B cell (primary cell): ENCODE results near the gene BMAL1. TPM values are rescaled to one million over a fixed set of nuclear protein-coding genes. Genes with fewer than 3 reads are reported as not detected.
"Not testable (repeated sequence)": the region's sequence is repeated elsewhere in the genome, so short reads cannot be mapped to it uniquely, and the experiment has no call there.

Experiments used
- ATAC-seq: fragments of 200-7000 bp; cut with Tn5 transposase; one replicate; pipeline ENCODE4 v1.10.0; 2021; ENCODE audit warnings: low read depth, mild to moderate bottlenecking, moderate number of reproducible peaks, moderate library complexity
- CTCF ChIA-PET: fragments of 350-600 bp; sonication (Branson Sonifier 250); formaldehyde crosslinking; loops from one replicate; lab custom pipeline; 2021; ENCODE audit warnings: antibody characterized with exemption, inconsistent platforms; lab: Charles Lee
- POLR2A ChIA-PET: fragments of 350-600 bp; sonication (Branson Sonifier 250); formaldehyde crosslinking; loops from one replicate; lab custom pipeline; 2021; ENCODE audit warnings: antibody characterized with exemption; lab: Charles Lee
- DNase-seq: peaks from one replicate; pipeline ENCODE4 v3.0.0; 2013
- H2AFZ ChIP-seq: 2 replicates; pipeline ENCODE4 v1.6.1; 2012; ENCODE audit warnings: mild to moderate bottlenecking, low read depth, low read length; ENCODE audit not compliant: insufficient read depth, poor library complexity, severe bottlenecking
- H3K27ac ChIP-seq, 2 donors: 1 replicate in 1 of 2; 2 replicates in 1 of 2; pipeline ENCODE4 v1.5.1; 2012 to 2013; ENCODE audit warnings: low read length in 2 of 2, mild to moderate bottlenecking in 2 of 2, moderate library complexity in 1 of 2
- H3K27me3 ChIP-seq, 4 experiments: fragments of 200-600 bp in 1 of 4; sonication (generic) in 1 of 4; replicated peaks in 1 of 4; 1 replicate in 2 of 4; 2 replicates in 2 of 4; pipeline versions ENCODE4 v1.6.1 to v1.7.0; 2013 to 2016; ENCODE audit warnings: low read length in 3 of 4, mild to moderate bottlenecking in 2 of 4, mixed read lengths in 1 of 4, moderate library complexity in 1 of 4; ENCODE audit not compliant: insufficient read depth in 4 of 4, control insufficient read depth in 3 of 4; ENCODE audit errors: control extremely low read depth in 1 of 4
- H3K36me3 ChIP-seq, 2 experiments: replicated peaks in 1 of 2; 1 replicate in 1 of 2; 2 replicates in 1 of 2; pipeline versions ENCODE4 v1.6.1 to v1.7.1; 2013; ENCODE audit warnings: low read length in 1 of 2; ENCODE audit not compliant: insufficient read depth in 2 of 2, control insufficient read depth in 1 of 2; ENCODE audit errors: control extremely low read depth in 1 of 2, extremely low read depth in 1 of 2
- H3K4me1 ChIP-seq, 2 donors: fragments of 200-600 bp in 1 of 2; sonication (generic) in 1 of 2; 1 replicate in 1 of 2; 2 replicates in 1 of 2; pipeline versions ENCODE4 v1.5.1 to v1.6.1; 2013 to 2017; ENCODE audit warnings: low read length in 2 of 2; ENCODE audit not compliant: control insufficient read depth in 2 of 2, insufficient read depth in 2 of 2
- H3K4me2 ChIP-seq: replicated peaks from 2 replicates; pipeline ENCODE3; 2012; ENCODE audit warnings: mild to moderate bottlenecking, low read depth, low read length; ENCODE audit not compliant: poor library complexity, severe bottlenecking
- H3K4me3 ChIP-seq, 5 experiments: fragments of 200-600 bp in 1 of 5; sonication (generic) in 1 of 5; 1 replicate in 3 of 5; 2 replicates in 2 of 5; pipeline versions ENCODE4 v1.5.1 to v1.7.0; 2011 to 2016; ENCODE audit warnings: low read length in 4 of 5, mild to moderate bottlenecking in 4 of 5, low read depth in 2 of 5, control low read depth in 1 of 5, moderate library complexity in 1 of 5; ENCODE audit not compliant: insufficient read depth in 1 of 5; ENCODE audit errors: control extremely low read depth in 1 of 5, extremely low read depth in 1 of 5
- H3K79me2 ChIP-seq: fragments of 200-600 bp; sonication (generic); one replicate; pipeline ENCODE4 v1.6.0; 2016; ENCODE audit warnings: low read length; ENCODE audit not compliant: control insufficient read depth, insufficient read depth
- H3K9ac ChIP-seq: fragments of 200-600 bp; sonication (generic); 2 replicates; pipeline ENCODE4 v1.6.1; 2017; ENCODE audit warnings: mild to moderate bottlenecking, low read length, moderate library complexity
- H3K9me3 ChIP-seq, 3 donors: one replicate each; pipeline versions ENCODE4 v1.6.1 to v1.7.1; 2013; ENCODE audit warnings: low read length in 2 of 3; ENCODE audit not compliant: control insufficient read depth in 2 of 3, insufficient read depth in 1 of 3; ENCODE audit errors: control extremely low read depth in 1 of 3
- H4K20me1 ChIP-seq: 2 replicates; pipeline ENCODE4 v1.6.0; 2012; ENCODE audit warnings: mild to moderate bottlenecking, low read length; ENCODE audit not compliant: insufficient read depth, control insufficient read depth, poor library complexity, severe bottlenecking
- H3K27ac Mint-ChIP-seq: one replicate; pipeline ENCODE4 v1.8.0; 2021; ENCODE audit warnings: mixed read lengths
- H3K27me3 Mint-ChIP-seq: one replicate; pipeline ENCODE4 v1.8.0; 2021; ENCODE audit warnings: mixed read lengths
- H3K4me1 Mint-ChIP-seq: one replicate; pipeline ENCODE4 v1.8.0; 2021; ENCODE audit warnings: mixed read lengths
- H3K4me3 Mint-ChIP-seq: one replicate; pipeline ENCODE4 v1.8.0; 2021; ENCODE audit warnings: mixed read lengths
- H3K9me3 Mint-ChIP-seq: one replicate; pipeline ENCODE4 v1.8.0; 2022; ENCODE audit warnings: mixed read lengths; ENCODE audit not compliant: insufficient read depth
- EZH2 ChIP-seq: IDR thresholded peaks from 2 replicates; pipeline ENCODE4 v1.6.1; 2012; ENCODE audit warnings: borderline replicate concordance, low read depth, mild to moderate bottlenecking, moderate library complexity, low read length; ENCODE audit not compliant: insufficient read depth, poor library complexity, severe bottlenecking
- WGBS: methylation state at CpG from one replicate; pipeline ENCODE4 v1.1.5; 2013; ENCODE audit warnings: missing lambda C conversion rate; ENCODE audit not compliant: insufficient coverage; 5-methylcytosine and 5-hydroxymethylcytosine counted together
- intact Hi-C: fragments of 100-400 bp; cut with micrococcal nuclease; formaldehyde crosslinking; loops from one replicate; pipeline ENCODE4 v1.10.0; 2022
- polyA plus RNA-seq: library from polyadenylated mRNA; depleted of rRNA; stranded (reverse); fragments of >200 nt; gene quantifications from 2 replicates; pipeline ENCODE4 v1.2.3, GENCODE V29; 2012
- total RNA-seq, 2 donors: library from RNA; stranded (reverse); fragments of 120-200 nt in 1 of 2; gene quantifications; 1 replicate in 1 of 2; 2 replicates in 1 of 2; pipeline versions ENCODE4 v1.2.3 to v1.2.4, GENCODE V29; 2013 to 2022
- TF ChIP-seq, protein P1 (sequence below): fragments of 200-600 bp; IDR thresholded peaks from one replicate; pipeline ENCODE4 v1.8.0; 2022; ENCODE audit warnings: antibody characterized with exemption, mild to moderate bottlenecking

Gene BMAL1
- total and polyA plus RNA-seq, 2 donors (not counting 1 experiment from before 2014, with no cell fraction given) = 8.6 to 39.1 TPM

DNA sequence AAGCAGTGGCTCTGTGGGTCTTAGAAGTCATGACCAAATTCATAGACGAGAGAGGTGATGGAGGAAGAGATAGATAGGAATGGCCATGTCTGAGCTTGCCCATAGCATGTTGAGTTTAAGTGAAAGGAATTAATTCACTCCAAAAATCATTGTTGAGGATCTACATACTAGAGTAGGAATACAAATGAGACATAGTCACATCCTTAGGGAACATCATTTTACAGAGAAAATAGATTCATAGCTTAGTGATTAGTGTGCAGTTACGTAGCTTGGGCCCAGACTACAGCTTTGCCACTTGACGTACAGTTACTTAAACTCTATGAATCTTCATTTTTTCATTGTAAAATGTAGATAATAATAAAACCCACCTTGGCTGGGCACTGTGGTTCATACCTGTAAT is 21.4 kb upstream of the BMAL1 start:
- Mint-ChIP-seq H3K4me1 (no peaks in the 10 kb centered on the region), H3K27ac (no peak overlapping the region), H3K27me3 (peaks cover 6% of the 10 kb centered on the region), H3K4me3 (no peak overlapping the region), H3K9me3 (no peaks in the 10 kb centered on the region)
- DNase-seq (no peak), ATAC-seq (no peak)
- Histone ChIP-seq H3K9me3 (no peaks in the 10 kb centered on the region), H2AFZ (no peak overlapping the region), H3K79me2 (no peaks in the 10 kb centered on the region), H3K27ac (no peak overlapping the region), H3K9ac (no peak overlapping the region), H4K20me1 (no peaks in the 10 kb centered on the region), H3K4me2 (no peak overlapping the region), H3K27me3 (peaks cover 0 to 13% (median 0%) of the 10 kb centered on the region in 4 experiments), H3K36me3 (no peaks in the 10 kb centered on the region), H3K4me3 (no peak overlapping the region), H3K4me1 (no peaks in the 10 kb centered on the region)
- ChIA-PET POLR2A (no interaction called here), CTCF (no interaction called here)
- no peak for TF ChIP-seq EZH2
- TF ChIP-seq, protein P1, sequence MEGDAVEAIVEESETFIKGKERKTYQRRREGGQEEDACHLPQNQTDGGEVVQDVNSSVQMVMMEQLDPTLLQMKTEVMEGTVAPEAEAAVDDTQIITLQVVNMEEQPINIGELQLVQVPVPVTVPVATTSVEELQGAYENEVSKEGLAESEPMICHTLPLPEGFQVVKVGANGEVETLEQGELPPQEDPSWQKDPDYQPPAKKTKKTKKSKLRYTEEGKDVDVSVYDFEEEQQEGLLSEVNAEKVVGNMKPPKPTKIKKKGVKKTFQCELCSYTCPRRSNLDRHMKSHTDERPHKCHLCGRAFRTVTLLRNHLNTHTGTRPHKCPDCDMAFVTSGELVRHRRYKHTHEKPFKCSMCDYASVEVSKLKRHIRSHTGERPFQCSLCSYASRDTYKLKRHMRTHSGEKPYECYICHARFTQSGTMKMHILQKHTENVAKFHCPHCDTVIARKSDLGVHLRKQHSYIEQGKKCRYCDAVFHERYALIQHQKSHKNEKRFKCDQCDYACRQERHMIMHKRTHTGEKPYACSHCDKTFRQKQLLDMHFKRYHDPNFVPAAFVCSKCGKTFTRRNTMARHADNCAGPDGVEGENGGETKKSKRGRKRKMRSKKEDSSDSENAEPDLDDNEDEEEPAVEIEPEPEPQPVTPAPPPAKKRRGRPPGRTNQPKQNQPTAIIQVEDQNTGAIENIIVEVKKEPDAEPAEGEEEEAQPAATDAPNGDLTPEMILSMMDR = no peak
- intact Hi-C loops = no loop called here
- WGBS = 80% methylated on average over 1 of the region's 3 CpGs

DNA sequence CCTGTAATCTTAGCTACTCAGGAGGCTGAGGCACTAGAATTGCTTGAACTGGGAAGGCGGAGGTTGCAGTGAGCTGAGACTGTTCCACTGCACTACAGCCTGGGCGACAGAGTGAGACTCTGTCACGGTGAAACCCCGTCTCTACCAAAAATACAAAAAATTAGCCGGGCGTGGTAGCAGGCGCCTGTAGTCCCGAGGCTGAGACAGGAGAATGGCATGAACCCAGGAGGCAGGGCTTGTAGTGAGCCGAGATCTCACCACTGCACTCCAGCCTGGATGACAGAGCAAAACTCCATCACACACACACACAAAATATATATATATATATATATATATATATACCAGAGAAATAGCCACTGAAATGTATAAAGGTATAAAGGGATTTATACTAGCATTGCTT is 19.5 kb upstream of the BMAL1 start:
- H3K27ac Mint-ChIP-seq, H3K4me3 Mint-ChIP-seq, H3K4me3 ChIP-seq, H3K4me2 ChIP-seq, H3K36me3 ChIP-seq, H3K9ac ChIP-seq, H3K27ac ChIP-seq, H3K27me3 Mint-ChIP-seq, H3K4me1 ChIP-seq, H3K9me3 Mint-ChIP-seq, POLR2A ChIA-PET, H2AFZ ChIP-seq, H3K79me2 ChIP-seq, H4K20me1 ChIP-seq, DNase-seq, intact Hi-C loops, ATAC-seq, H3K4me1 Mint-ChIP-seq, H3K9me3 ChIP-seq: not testable (repeated sequence)
- H3K27me3 ChIP-seq = peaks cover 0 to 13% (median 0%) of the 10 kb centered on the region in 4 experiments
- WGBS = 90% methylated on average over 2 of the region's 9 CpGs
- CTCF ChIA-PET = interaction anchor here (0.6 to 1.0 kb wide), 2 partner anchors 20 to 700 kb away, joined by 3 to 5 read pairs; no protein-coding TSS in a partner anchor
